Measurements from ENCODE around the gene OR6V1.

Gene OR6V1

GRCh38 chr7:143042159-143042789 is 9.9 kb upstream of the OR6V1 start:
- H3K27me3 ChIP-seq (ENCODE audit: insufficient read depth, insufficient read length), result no peaks in the 10 kb centered on the region
- DNase-seq (ENCODE audit: low read depth, low spot score), result no peak
- H3K9me3 ChIP-seq (ENCODE audit: insufficient read depth, low read length), result no peaks in the 10 kb centered on the region

GRCh38 chr7:143042790-143043271 is 9.3 kb upstream of the OR6V1 start:
- Histone ChIP-seq H3K4me3 (ENCODE audit: insufficient read length, low read depth) (no peak overlapping the region), H3K27me3 (ENCODE audit: insufficient read depth, insufficient read length) (no peaks in the 10 kb centered on the region), H3K36me3 (ENCODE audit: insufficient read depth, insufficient read length, low read length) (no peaks in the 10 kb centered on the region), H3K9me3 (ENCODE audit: insufficient read depth, low read length) (no peaks in the 10 kb centered on the region), H3K4me1 (ENCODE audit: insufficient read depth, insufficient read length) (no peaks in the 10 kb centered on the region), H3K9ac (ENCODE audit: insufficient read length, low read depth) (no peak overlapping the region)
- TF ChIP-seq YY1 (IDR thresholded peaks at IDR 0.05; ENCODE audit: insufficient read depth, insufficient read length) (no peak), ZNF274 (IDR thresholded peaks at IDR 0.05; ENCODE audit: low read depth, low read length) (no peak), SUZ12 (IDR thresholded peaks at IDR 0.05; ENCODE audit: extremely low read depth, insufficient read depth, insufficient read length) (no peak)
- no peak for DNase-seq (ENCODE audit: low read depth, low spot score)

More at GRCh38 chr7:143042159-143042789, 9.9 kb upstream of the OR6V1 start:
- Histone ChIP-seq H3K9ac (ENCODE audit: insufficient read length, low read depth) (no peak overlapping the region), H3K4me3 (ENCODE audit: insufficient read length, low read depth) (no peak overlapping the region), H3K36me3 (ENCODE audit: insufficient read depth, insufficient read length, low read length) (no peaks in the 10 kb centered on the region), H3K4me1 (ENCODE audit: insufficient read depth, insufficient read length) (no peaks in the 10 kb centered on the region)
- TF ChIP-seq YY1 (IDR thresholded peaks at IDR 0.05; ENCODE audit: insufficient read depth, insufficient read length), result no peak
- TF ChIP-seq ZNF274 (IDR thresholded peaks at IDR 0.05; ENCODE audit: low read depth, low read length), result no peak
- no peak for TF ChIP-seq SUZ12 (IDR thresholded peaks at IDR 0.05; ENCODE audit: extremely low read depth, insufficient read depth, insufficient read length)

GRCh38 chr7:143043391-143043790 is 8.8 kb upstream of the OR6V1 start:
- TF ChIP-seq SUZ12 (IDR thresholded peaks at IDR 0.05; ENCODE audit: extremely low read depth, insufficient read depth, insufficient read length), result no peak
- no peak for TF ChIP-seq ZNF274 (IDR thresholded peaks at IDR 0.05; ENCODE audit: low read depth, low read length)
- TF ChIP-seq YY1 (IDR thresholded peaks at IDR 0.05; ENCODE audit: insufficient read depth, insufficient read length), result no peak
- Histone ChIP-seq H3K9me3 (ENCODE audit: insufficient read depth, low read length) (no peaks in the 10 kb centered on the region), H3K36me3 (ENCODE audit: insufficient read depth, insufficient read length, low read length) (no peaks in the 10 kb centered on the region), H3K4me3 (ENCODE audit: insufficient read length, low read depth) (no peak overlapping the region), H3K4me1 (ENCODE audit: insufficient read depth, insufficient read length) (no peaks in the 10 kb centered on the region), H3K9ac (ENCODE audit: insufficient read length, low read depth) (no peak overlapping the region), H3K27me3 (ENCODE audit: insufficient read depth, insufficient read length) (no peaks in the 10 kb centered on the region)
- no peak for DNase-seq (ENCODE audit: low read depth, low spot score)

- Histone ChIP-seq H3K27me3 (ENCODE audit: insufficient read depth, insufficient read length) (no peaks in the 10 kb centered on the region), H3K4me1 (ENCODE audit: insufficient read depth, insufficient read length) (no peaks in the 10 kb centered on the region), H3K9me3 (ENCODE audit: insufficient read depth, low read length) (no peaks in the 10 kb centered on the region), H3K36me3 (ENCODE audit: insufficient read depth, insufficient read length, low read length) (no peaks in the 10 kb centered on the region), H3K4me3 (ENCODE audit: insufficient read length, low read depth) (no peak overlapping the region), H3K9ac (ENCODE audit: insufficient read length, low read depth) (no peak overlapping the region)
- TF ChIP-seq ZNF274 (IDR thresholded peaks at IDR 0.05; ENCODE audit: low read depth, low read length) (no peak), SUZ12 (IDR thresholded peaks at IDR 0.05; ENCODE audit: extremely low read depth, insufficient read depth, insufficient read length) (no peak), YY1 (IDR thresholded peaks at IDR 0.05; ENCODE audit: insufficient read depth, insufficient read length) (no peak)
- no peak for DNase-seq (ENCODE audit: low read depth, low spot score)
These were observed 5.7 kb upstream of the OR6V1 start for GRCh38 chr7:143046426-143046851.

GRCh38 chr7:143047326-143047725 is 4.8 kb upstream of the OR6V1 start:
- no peaks in the 10 kb centered on the region for H3K36me3 ChIP-seq (ENCODE audit: insufficient read depth, insufficient read length, low read length)
- no peak overlapping the region for H3K4me3 ChIP-seq (ENCODE audit: insufficient read length, low read depth)
- no peaks in the 10 kb centered on the region for H3K27me3 ChIP-seq (ENCODE audit: insufficient read depth, insufficient read length)
- H3K4me1 ChIP-seq (ENCODE audit: insufficient read depth, insufficient read length), result no peaks in the 10 kb centered on the region
- DNase-seq (ENCODE audit: low read depth, low spot score), result no peak
- H3K9ac ChIP-seq (ENCODE audit: insufficient read length, low read depth), result no peak overlapping the region
- no peak for TF ChIP-seq YY1 (IDR thresholded peaks at IDR 0.05; ENCODE audit: insufficient read depth, insufficient read length)
- TF ChIP-seq SUZ12 (IDR thresholded peaks at IDR 0.05; ENCODE audit: extremely low read depth, insufficient read depth, insufficient read length), result no peak
- no peak for TF ChIP-seq ZNF274 (IDR thresholded peaks at IDR 0.05; ENCODE audit: low read depth, low read length)
- no peaks in the 10 kb centered on the region for H3K9me3 ChIP-seq (ENCODE audit: insufficient read depth, low read length)

- no peaks in the 10 kb centered on the region for H3K27me3 ChIP-seq (ENCODE audit: insufficient read depth, insufficient read length)
These were observed 3.3 kb upstream of the OR6V1 start for GRCh38 chr7:143048827-143049226.

GRCh38 chr7:143049362-143049761 is 2.8 kb upstream of the OR6V1 start:
- Histone ChIP-seq H3K36me3 (ENCODE audit: insufficient read depth, insufficient read length, low read length) (no peaks in the 10 kb centered on the region), H3K9ac (ENCODE audit: insufficient read length, low read depth) (no peak overlapping the region), H3K4me3 (ENCODE audit: insufficient read length, low read depth) (no peak overlapping the region), H3K27me3 (ENCODE audit: insufficient read depth, insufficient read length) (no peaks in the 10 kb centered on the region), H3K4me1 (ENCODE audit: insufficient read depth, insufficient read length) (no peaks in the 10 kb centered on the region), H3K9me3 (ENCODE audit: insufficient read depth, low read length) (no peaks in the 10 kb centered on the region)
- TF ChIP-seq YY1 (IDR thresholded peaks at IDR 0.05; ENCODE audit: insufficient read depth, insufficient read length), result no peak
- TF ChIP-seq SUZ12 (IDR thresholded peaks at IDR 0.05; ENCODE audit: extremely low read depth, insufficient read depth, insufficient read length), result no peak
- TF ChIP-seq ZNF274 (IDR thresholded peaks at IDR 0.05; ENCODE audit: low read depth, low read length), result no peak
- no peak for DNase-seq (ENCODE audit: low read depth, low spot score)

More at GRCh38 chr7:143048827-143049226, 3.3 kb upstream of the OR6V1 start:
- DNase-seq (ENCODE audit: low read depth, low spot score), result no peak
- no peaks in the 10 kb centered on the region for H3K36me3 ChIP-seq (ENCODE audit: insufficient read depth, insufficient read length, low read length)
- no peak overlapping the region for H3K9ac ChIP-seq (ENCODE audit: insufficient read length, low read depth)
- H3K4me1 ChIP-seq (ENCODE audit: insufficient read depth, insufficient read length), result no peaks in the 10 kb centered on the region
- no peaks in the 10 kb centered on the region for H3K9me3 ChIP-seq (ENCODE audit: insufficient read depth, low read length)
- TF ChIP-seq ZNF274 (IDR thresholded peaks at IDR 0.05; ENCODE audit: low read depth, low read length) (no peak), YY1 (IDR thresholded peaks at IDR 0.05; ENCODE audit: insufficient read depth, insufficient read length) (no peak), SUZ12 (IDR thresholded peaks at IDR 0.05; ENCODE audit: extremely low read depth, insufficient read depth, insufficient read length) (no peak)
- H3K4me3 ChIP-seq (ENCODE audit: insufficient read length, low read depth), result no peak overlapping the region

Data from NT2/D1 (cell line).